NCI-H226 (cell line): ENCODE measurements around the gene PRF1.

ENCODE experiments used
- DNase-seq: peaks from one replicate; pipeline ENCODE4 v3.0.0-alpha.2; 2015

Gene PRF1

DNA sequence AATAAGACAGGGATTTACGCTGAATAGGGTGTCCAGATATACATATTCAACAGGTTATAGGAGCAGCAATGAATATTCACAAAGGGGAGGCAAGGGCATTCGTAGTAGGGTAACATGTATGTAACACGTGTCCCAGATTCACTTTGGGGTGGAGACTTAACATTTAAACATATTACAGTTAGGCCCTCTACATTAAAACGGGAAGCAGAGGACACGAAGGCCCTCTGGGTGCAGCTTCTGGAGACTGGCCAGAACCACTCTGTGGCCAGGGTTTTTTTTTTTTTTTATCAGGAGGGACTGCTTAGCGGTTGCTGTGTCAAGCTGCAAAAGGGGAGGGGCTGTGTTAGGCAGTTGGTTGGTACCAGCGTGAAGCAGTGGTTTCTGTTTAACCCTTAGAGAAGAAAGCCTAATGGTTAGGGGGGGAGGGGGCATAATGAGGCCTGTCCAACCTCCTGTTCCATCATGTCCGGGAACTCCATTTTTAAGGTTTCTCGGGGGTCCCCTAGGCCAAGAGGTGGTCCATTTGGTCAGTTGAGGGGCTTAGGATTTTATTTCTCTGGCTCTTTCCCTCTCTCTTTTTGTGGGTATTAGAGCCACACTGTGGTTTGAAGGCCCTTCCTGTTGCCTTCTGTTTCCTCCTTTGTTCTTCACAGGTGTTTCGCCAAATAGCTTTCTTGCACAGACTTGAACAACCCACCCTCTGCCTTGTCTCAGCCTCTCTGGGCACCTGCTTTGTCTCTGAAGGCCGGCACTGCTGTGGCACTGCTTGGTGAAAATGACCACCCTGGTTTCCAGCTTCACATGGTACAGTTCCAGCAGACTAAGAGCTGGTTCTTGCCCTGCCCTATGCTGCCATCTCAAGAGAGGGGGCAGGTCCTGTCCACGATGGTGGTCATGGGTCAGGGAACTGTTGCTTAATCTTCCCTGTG, 26.4 kb downstream of the PRF1 start:
- peak; percentile 83 for DNase-seq

GRCh38 chr10:70575486-70575873, 27.1 kb downstream of the PRF1 start:
- peak; percentile 69 for DNase-seq

GRCh38 chr10:70573599-70574506, 28.7 kb downstream of the PRF1 start:
- no peak for DNase-seq

DNA sequence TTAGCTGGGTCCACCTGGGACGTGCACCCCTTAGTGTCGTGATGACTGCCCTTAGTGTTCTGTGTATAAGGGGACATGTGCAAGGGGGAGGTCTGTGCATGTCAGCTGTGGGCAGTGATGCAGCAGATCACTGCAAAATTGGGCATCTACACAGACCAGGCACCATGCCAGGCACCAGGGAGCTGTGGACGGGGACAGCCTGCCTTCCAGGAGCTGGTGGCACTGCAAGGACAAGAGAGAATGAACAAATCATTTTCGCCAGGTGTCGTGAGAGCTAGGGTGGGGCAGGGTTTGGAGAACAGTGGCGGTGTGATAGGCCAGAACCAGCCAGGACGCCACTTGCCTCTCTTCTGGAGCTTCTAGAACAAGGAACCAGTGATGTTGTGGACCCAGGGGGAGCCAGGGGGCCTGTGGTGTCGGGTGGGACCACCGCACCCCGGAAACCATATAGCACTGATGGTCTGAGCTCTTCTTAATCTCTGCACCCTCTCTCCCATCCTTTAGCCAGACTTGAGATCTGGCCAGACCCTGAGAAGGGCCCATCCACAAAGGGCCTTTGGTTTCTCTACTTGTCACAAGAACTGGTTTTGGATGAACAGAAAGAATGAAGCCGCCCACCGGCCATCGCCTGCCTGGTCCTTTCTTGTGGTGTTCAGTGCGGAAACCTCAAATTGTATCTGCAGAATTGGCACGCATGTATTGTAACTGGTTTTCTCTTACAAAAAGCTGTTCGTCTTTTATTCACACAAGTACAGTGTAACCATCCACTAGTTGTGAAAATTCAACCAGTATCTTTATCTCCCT, 30.7 kb downstream of the PRF1 start:
- DNase-seq: no peak

- no peak for DNase-seq
These were observed 31.3 kb downstream of the PRF1 start for GRCh38 chr10:70571236-70571635.

GRCh38 chr10:70568781-70569495, 33.6 kb downstream of the PRF1 start:
- no peak for DNase-seq

GRCh38 chr10:70568113-70568512, 34.4 kb downstream of the PRF1 start:
- no peak for DNase-seq

DNA sequence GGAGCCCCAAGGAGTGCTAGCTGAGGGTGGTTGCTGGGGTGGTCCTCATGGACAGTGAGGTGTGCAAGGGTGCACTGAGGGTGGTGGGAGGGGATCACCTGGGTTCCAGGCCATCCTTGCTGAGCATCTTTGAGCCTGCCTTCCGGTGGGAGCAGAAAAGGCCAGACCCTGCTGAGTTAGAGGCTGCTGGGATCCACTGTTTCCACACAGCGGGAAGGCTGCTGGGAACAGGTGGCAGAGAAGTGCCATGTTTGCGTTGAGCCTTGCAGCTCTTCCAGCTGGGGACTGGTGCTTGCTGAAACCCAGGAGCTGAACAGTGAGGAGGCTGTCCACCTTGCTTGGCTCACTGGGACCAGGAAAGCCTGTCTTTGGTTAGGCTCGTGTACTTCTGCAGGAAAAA, 34.9 kb downstream of the PRF1 start:
- no peak for DNase-seq

- DNase-seq: no peak
These were observed 35.8 kb downstream of the PRF1 start for GRCh38 chr10:70566515-70567290.

DNA sequence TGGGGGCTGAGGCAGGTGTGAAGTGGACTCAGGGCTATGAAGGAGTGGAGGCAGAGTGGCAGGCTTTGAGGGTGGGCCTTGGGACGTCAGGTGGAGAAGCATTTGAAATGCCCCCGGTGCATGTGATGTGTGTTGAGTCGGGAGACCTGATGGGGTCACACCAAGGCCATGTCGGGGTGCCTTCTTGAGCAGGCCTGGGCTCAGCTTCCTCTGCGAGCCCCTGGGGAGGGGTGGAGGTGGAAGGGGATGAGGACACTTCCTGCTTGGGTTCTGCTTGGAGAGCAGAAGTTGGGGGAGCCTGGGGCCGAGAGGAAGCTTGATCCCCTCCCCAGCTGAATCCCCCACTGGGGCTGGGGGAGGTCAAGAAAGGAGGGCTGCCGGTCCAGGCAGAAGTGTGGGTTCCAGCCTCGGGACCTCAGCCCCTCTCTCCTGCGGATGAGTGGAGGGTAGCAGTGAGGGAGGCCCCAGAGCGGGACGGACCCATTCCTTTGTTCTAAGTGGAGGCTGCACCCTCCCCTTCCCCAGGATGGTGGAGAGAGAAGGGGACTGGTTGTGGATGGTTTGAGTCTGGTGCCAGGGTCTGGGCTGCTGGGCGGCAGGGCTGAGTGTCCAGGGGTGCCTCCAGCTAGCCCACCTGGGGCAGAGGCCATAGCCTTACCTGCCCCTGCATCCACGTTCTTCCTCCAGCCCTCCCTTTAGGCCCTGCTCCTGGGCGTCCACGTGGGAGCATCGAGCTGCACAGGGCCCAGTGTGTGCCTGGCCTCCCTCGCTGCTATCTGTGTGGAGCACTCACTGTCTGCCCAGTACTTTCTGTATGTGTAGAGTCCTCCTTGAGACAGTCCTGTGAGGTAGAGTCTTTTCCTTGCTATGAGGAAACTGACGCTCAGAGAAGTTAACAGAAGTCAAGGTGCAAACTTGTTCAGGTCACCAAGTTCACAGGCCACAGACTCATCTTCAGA, 36.7 kb downstream of the PRF1 start:
- DNase-seq: no peak

DNA sequence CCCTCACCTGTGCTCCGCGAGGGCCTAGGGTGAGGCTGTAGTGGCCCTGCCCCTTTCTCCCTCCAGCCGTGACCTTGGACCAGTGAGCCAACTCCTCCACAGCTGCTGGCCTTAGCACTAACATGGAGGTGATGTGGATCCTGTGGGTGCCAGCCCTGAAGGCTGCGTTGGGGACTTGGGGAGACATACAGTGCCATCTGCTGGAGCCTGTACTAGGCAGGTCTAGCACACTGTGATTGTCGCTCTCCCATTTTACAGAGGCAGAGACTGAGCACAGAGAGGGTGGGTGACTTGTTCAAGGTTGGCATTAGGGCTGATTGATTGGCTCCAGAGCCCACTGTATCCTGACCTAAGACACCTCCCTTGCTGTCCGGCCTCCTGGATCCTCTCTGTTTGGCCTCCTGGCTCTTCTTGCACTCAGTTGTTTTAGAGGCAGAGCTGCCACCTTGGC, 37.6 kb downstream of the PRF1 start:
- no peak for DNase-seq

- no peak for DNase-seq
These were observed 38.3 kb downstream of the PRF1 start for GRCh38 chr10:70564113-70564725.

GRCh38 chr10:70563230-70563629, 39.3 kb downstream of the PRF1 start:
- no peak for DNase-seq

DNA sequence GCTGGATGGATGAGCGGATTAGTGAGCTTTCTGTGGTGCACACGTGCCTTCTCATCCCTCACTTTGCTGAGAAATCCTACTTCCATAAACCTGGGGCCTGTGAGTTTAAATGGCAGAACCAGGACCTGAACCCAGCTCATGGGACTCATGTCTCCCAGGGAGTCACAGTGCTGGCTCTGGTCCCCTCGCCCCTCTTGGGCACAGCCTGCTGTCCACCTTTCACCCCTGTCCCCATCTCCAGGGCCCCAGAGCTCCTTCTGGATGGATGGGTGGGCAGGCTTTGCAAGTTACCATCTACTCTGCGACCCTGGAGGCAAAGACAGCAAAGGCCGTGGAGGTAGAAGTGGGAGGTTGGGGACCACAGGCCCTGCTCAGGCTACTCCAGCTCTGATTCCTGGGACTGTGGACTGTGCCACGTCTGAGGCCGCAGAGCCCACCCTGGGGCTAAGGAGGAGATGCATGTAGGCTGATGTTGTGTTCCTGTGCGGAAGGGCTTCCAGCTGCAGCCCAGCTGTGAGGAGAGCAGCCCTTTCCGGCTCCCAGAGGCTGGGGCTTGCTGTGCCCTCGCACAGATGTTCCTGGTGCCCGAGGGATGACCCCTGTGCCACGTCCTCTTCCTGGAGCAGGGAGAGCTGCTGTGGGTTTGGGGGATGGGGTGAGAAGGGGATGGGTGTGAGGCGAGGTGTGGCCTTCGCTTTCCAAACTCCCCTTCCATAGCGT, 40.3 kb downstream of the PRF1 start:
- no peak for DNase-seq

DNA sequence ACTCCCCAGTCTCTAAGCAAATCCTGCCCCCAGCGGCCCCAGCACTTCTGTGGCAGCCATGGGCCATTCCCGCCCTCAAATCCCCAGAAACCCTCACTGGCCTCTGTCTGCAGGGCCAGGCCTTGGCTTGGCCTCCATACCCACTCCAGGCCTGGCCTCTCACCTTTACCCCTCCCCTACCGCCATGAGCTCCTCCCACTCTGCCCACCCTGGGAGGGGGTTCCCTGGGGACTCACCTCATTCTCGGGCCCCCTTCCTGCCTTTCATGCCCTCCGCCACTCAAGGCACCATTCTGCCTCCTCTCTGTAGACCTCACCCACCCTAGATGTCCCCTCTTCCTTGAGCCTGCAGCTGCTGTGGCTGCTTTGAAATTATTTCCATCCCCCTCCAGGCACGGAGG, 41.0 kb downstream of the PRF1 start:
- no peak for DNase-seq

DNA sequence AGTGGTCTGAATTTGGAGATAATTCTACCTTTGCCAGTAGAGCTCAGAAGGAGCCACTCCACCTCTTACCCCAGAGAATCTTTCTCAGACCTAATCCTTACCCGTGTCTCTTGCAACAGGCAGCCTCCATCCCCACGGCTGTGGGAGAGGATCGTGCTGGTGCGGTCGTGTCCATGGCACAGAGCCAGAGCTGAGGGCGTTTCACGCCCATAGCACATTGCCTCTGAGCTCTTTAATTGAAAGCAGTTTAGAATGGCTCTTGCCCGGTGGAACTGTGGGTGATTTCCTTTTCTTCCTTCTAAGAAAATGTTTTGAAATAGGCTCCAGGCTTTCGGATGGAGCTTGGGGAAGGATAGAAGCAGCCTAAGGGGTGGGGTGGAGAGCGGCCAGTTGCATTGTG, 41.5 kb downstream of the PRF1 start:
- no peak for DNase-seq

- no peak for DNase-seq
These were observed 42.0 kb downstream of the PRF1 start for GRCh38 chr10:70560511-70560941.

GRCh38 chr10:70559861-70560260, 42.7 kb downstream of the PRF1 start:
- no peak for DNase-seq
